ENCODE measurements around the gene EDN2. TPM values are rescaled to one million over a fixed set of nuclear protein-coding genes. Genes with fewer than 3 reads are reported as not detected.
A peak's percentile ranks its signal among the peaks of the same experiment; 100 is the strongest.

The EDN2 gene
- total and polyA plus RNA-seq, 9 donors, result 0.18 to 1.8 (median 0.29) TPM; not detected in 4

DNA sequence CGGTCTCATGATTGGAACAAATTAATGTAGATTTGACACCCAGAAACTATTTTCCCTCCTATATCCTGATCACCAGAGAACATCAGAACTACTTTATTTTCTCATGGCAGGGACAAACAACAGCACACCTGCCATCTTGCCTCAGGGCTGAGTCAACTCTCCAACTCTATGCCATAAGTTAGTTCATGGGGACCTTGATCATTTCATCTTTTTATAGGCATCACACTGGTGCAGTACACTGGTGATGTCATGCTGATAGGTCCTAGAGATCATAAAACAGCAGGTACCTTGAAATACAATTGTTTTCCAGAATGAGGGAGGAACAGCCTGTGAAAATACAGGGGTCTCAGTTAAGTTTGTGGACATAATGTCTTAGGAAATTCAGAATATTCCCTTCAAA, 45.8 kb downstream of the EDN2 start:
- Histone ChIP-seq H3K4me1 (ENCODE audit: control insufficient read depth, insufficient read depth, low read length) (peaks cover 16% of the 10 kb centered on the region), H3K36me3 (ENCODE audit: control insufficient read depth, insufficient read depth, low read length) (no peaks in the 10 kb centered on the region), H3K4me3 (ENCODE audit: low read length) (no peak overlapping the region), H3K27me3 (ENCODE audit: control insufficient read depth, insufficient read depth, low read length) (peaks cover 16% of the 10 kb centered on the region), H3K27ac (ENCODE audit: low read length) (no peak overlapping the region), H3K9me3 (replicated peaks; ENCODE audit: control insufficient read depth, low read depth, low read length) (no peaks in the 10 kb centered on the region)
- no CpG with 5 or more reads among the region's 1 CpG for WGBS (ENCODE audit: insufficient coverage)
- DNase-seq, result no peak

- H3K27me3 ChIP-seq (ENCODE audit: control insufficient read depth, insufficient read depth, low read length), result peaks cover 16% of the 10 kb centered on the region
- peaks cover 30% of the 10 kb centered on the region for H3K4me1 ChIP-seq (ENCODE audit: control insufficient read depth, insufficient read depth, low read length)
- H3K27ac ChIP-seq (ENCODE audit: low read length), result no peak overlapping the region
- H3K9me3 ChIP-seq (replicated peaks; ENCODE audit: control insufficient read depth, low read depth, low read length), result no peaks in the 10 kb centered on the region
- no peak overlapping the region for H3K4me3 ChIP-seq (ENCODE audit: low read length)
- 80% methylated on average over 2 of the region's 3 CpGs for WGBS (ENCODE audit: insufficient coverage)
- H3K36me3 ChIP-seq (ENCODE audit: control insufficient read depth, insufficient read depth, low read length), result no peaks in the 10 kb centered on the region
- no peak for DNase-seq
These were observed 47.5 kb downstream of the EDN2 start for GRCh38 chr1:41437011-41437355.

DNA sequence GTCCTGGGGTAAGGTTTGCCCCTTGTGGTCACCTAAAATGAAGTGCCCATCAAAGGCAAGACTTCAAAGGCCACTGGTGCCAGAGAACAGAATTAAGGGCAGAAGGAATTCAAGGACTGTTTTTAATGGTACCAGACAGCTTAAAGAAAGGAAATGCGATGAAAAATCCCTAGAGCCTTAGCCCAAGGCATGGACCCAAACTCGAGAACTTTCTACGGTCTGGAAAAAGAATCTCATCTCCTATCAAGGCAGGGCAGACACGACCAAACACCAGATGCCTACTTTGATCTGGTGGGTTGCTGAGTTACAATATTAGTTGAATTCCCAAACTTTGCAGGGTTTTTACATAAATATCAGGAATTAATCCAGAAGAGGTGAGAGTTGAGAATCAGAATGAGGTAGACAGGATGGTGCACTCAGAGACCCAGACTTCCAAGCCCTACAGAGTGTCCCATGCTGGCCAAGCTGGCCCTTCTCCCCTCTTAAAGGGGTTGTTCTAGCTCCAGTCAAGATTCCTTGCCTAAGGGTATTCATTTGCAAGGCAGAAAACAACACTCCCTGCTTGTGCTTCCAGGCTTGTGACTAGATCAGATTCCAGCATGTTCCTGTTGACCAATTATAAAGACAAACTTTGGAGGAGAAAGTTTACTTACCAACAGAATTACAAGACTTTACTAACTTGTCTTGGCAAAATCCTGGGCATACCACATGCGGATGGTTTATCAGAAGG, 48.0 kb downstream of the EDN2 start:
- no peak for DNase-seq
- WGBS (ENCODE audit: insufficient coverage), result 100% methylated on average over 1 of the region's 5 CpGs

GRCh38 chr1:41435570-41436178, 48.8 kb downstream of the EDN2 start:
- Histone ChIP-seq H3K27ac (ENCODE audit: low read length) (no peak overlapping the region), H3K4me1 (ENCODE audit: control insufficient read depth, insufficient read depth, low read length) (peaks cover 43% of the 10 kb centered on the region), H3K27me3 (ENCODE audit: control insufficient read depth, insufficient read depth, low read length) (peaks cover 16% of the 10 kb centered on the region), H3K36me3 (ENCODE audit: control insufficient read depth, insufficient read depth, low read length) (no peaks in the 10 kb centered on the region), H3K4me3 (ENCODE audit: low read length) (no peak overlapping the region), H3K9me3 (replicated peaks; ENCODE audit: control insufficient read depth, low read depth, low read length) (no peaks in the 10 kb centered on the region)
- WGBS (ENCODE audit: insufficient coverage), result 32% methylated on average over 5 of the region's 15 CpGs
- no peak for DNase-seq

More for the DNA sequence above, 48.0 kb downstream of the EDN2 start:
- no peaks in the 10 kb centered on the region for H3K9me3 ChIP-seq (replicated peaks; ENCODE audit: control insufficient read depth, low read depth, low read length)
- no peaks in the 10 kb centered on the region for H3K36me3 ChIP-seq (ENCODE audit: control insufficient read depth, insufficient read depth, low read length)
- H3K4me1 ChIP-seq (ENCODE audit: control insufficient read depth, insufficient read depth, low read length), result peaks cover 36% of the 10 kb centered on the region
- no peak overlapping the region for H3K4me3 ChIP-seq (ENCODE audit: low read length)
- H3K27me3 ChIP-seq (ENCODE audit: control insufficient read depth, insufficient read depth, low read length), result peaks cover 16% of the 10 kb centered on the region
- no peak overlapping the region for H3K27ac ChIP-seq (ENCODE audit: low read length)

DNA sequence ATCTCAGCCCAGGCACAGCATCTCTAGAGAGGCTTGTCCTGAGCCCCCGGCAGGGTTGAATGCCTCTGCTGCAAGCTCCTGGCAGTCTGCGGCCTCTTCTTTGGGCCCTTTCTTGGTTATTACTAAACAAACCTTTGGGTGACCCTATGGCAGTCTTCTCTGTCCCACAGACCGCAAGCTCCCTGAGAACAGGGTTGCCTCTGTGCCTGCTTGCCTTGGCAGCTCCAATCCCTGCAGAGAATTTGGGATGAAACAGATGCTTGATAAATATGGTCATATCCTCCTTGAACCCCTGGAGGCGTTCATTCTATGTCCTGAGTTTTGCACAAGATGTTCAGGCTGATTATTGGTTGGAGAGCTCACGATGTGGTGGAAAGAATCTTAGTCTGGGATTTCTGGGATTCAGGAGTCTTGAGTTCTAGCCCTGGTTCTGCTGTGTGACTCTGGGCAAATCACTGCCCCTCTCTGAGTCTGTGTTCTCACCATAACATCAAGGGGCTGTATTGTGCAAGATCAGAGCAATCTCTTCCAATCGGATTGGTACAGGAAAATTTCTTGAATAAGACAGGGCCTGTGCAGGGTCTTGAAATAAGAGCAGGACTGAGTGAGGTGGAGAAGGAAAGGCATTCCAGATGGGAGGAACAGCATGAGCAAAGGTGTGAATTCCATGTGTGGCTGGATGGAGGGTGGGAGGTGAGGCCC, 49.6 kb downstream of the EDN2 start:
- no peak overlapping the region for H3K27ac ChIP-seq (ENCODE audit: low read length)
- peaks cover 47% of the 10 kb centered on the region for H3K4me1 ChIP-seq (ENCODE audit: control insufficient read depth, insufficient read depth, low read length)
- DNase-seq, result no peak
- no peaks in the 10 kb centered on the region for H3K9me3 ChIP-seq (replicated peaks; ENCODE audit: control insufficient read depth, low read depth, low read length)
- no peak overlapping the region for H3K4me3 ChIP-seq (ENCODE audit: low read length)
- 74% methylated on average over 5 of the region's 6 CpGs for WGBS (ENCODE audit: insufficient coverage)
- peaks cover 16% of the 10 kb centered on the region for H3K27me3 ChIP-seq (ENCODE audit: control insufficient read depth, insufficient read depth, low read length)
- H3K36me3 ChIP-seq (ENCODE audit: control insufficient read depth, insufficient read depth, low read length), result no peaks in the 10 kb centered on the region

- 57% methylated on average over 5 of the region's 5 CpGs for WGBS (ENCODE audit: insufficient coverage)
- no peaks in the 10 kb centered on the region for H3K36me3 ChIP-seq (ENCODE audit: control insufficient read depth, insufficient read depth, low read length)
- H3K9me3 ChIP-seq (replicated peaks; ENCODE audit: control insufficient read depth, low read depth, low read length), result no peaks in the 10 kb centered on the region
- peaks cover 53% of the 10 kb centered on the region for H3K4me1 ChIP-seq (ENCODE audit: control insufficient read depth, insufficient read depth, low read length)
- peaks cover 18% of the 10 kb centered on the region for H3K27me3 ChIP-seq (ENCODE audit: control insufficient read depth, insufficient read depth, low read length)
- no peak for DNase-seq
- H3K27ac ChIP-seq (ENCODE audit: low read length), result no peak overlapping the region
- no peak overlapping the region for H3K4me3 ChIP-seq (ENCODE audit: low read length)
These were observed 50.2 kb downstream of the EDN2 start for GRCh38 chr1:41434306-41434705.

DNA sequence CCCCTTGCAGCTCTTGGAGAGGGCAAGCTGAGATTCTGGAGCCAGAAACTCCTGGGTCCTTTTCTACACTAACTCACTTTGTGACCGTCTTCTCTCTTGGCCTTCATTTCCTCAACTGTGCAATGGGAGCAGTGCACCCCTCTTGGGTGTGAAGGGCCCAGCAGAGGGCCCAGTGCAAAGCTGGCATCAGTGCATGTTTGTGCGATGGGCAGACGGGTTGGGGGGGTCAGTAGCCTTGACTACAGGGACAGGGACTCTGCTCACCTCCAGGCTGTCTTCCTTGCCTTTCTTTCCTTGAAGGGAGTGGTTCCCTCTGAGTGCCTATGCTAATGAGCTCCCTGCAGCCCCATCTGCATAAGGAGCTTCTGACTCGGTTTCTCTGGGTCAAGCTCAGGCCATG, 51.0 kb downstream of the EDN2 start:
- no peaks in the 10 kb centered on the region for H3K9me3 ChIP-seq (replicated peaks; ENCODE audit: control insufficient read depth, low read depth, low read length)
- H3K36me3 ChIP-seq (ENCODE audit: control insufficient read depth, insufficient read depth, low read length), result no peaks in the 10 kb centered on the region
- H3K27ac ChIP-seq (ENCODE audit: low read length), result peak overlapping the region; percentile 74
- peaks cover 18% of the 10 kb centered on the region for H3K27me3 ChIP-seq (ENCODE audit: control insufficient read depth, insufficient read depth, low read length)
- WGBS (ENCODE audit: insufficient coverage), result 83% methylated on average over 2 of the region's 4 CpGs
- H3K4me3 ChIP-seq (ENCODE audit: low read length), result no peak overlapping the region
- DNase-seq, result no peak
- peaks cover 58% of the 10 kb centered on the region for H3K4me1 ChIP-seq (ENCODE audit: control insufficient read depth, insufficient read depth, low read length)

DNA sequence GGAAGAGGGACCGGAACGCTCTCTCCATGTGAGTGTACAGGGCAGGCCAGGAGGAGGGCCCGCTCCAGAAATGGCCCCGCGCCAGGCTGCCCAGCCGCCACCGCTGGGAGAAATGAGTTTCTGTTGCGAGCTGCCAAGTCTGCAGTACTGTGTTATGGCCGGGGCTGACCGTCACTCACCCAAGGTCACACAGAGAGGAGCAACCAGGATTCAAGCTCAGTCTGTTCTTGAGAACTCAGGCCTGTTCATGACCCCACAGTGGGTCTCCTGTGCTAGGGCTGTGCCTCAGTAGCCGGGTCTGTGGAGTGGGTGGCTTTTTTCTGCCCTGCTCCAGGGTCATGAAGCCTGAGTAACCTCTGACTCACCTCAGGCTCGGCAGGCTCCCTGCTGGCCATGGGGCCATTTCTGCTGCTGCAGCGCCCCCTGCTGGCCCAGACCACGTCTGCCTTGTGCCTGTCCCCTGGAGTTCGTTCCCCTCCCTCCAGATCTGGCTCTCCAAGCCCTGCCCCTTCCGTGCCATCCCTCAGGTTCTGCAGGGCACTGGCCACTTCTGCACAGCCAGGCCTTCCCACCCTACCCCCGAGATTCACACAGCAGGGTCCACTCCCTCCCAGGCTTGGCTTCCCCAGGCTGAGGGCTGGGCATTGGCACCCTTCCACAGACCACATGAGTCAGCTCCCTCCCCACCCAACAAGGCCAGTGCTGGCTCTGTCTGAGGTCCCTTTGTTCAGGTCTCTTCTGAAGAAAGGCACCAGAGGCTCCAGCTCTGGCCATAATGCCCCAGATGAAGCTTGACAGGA, 51.8 kb downstream of the EDN2 start:
- peaks cover 18% of the 10 kb centered on the region for H3K27me3 ChIP-seq (ENCODE audit: control insufficient read depth, insufficient read depth, low read length)

DNA sequence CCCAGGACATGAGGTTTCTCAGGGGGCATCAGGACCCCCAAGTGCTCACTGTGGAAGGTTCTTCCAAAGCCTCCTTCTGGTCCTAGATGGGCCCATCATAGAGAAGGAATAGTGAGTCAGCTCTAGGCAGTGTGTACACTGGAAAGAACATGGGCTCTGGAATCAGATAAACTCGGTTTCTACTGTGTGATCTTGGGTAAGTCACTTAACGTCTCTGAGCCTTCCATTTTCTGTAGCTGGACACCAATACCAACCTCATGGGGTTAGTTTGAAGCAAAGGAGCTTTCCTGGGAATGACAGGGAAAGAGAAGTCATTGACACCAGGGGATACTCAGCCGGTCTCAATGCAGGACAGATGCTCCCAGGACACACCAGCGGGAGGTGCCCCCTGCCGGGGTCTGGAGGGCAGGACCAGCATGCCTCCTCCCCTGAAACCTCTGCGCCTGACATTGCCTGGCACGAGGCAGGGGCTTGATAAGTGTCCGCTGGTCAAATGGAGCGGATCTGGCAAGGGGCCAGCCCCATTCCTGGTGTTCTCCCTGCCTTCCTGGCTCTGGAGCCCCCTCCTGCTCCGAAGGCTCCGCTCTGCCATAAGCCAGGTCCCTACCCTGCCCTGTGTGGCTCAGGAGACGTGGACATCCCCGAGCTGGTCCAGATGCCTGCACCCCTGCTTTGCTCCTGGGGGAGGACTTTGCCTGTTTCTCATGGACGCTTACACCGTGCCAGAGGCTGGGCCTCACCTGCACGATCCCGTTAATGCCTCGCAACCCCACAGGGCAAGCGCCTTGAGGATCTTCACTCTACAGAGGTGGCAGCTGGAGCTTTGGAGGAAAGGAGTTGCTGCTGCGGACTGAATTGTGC, 52.8 kb downstream of the EDN2 start:
- Histone ChIP-seq H3K27ac (ENCODE audit: low read length) (no peak overlapping the region), H3K4me3 (ENCODE audit: low read length) (no peak overlapping the region), H3K36me3 (ENCODE audit: control insufficient read depth, insufficient read depth, low read length) (no peaks in the 10 kb centered on the region), H3K27me3 (ENCODE audit: control insufficient read depth, insufficient read depth, low read length) (peaks cover 14% of the 10 kb centered on the region), H3K4me1 (ENCODE audit: control insufficient read depth, insufficient read depth, low read length) (peaks cover 76% of the 10 kb centered on the region), H3K9me3 (replicated peaks; ENCODE audit: control insufficient read depth, low read depth, low read length) (no peaks in the 10 kb centered on the region)
- DNase-seq, result no peak
- 70% methylated on average over 14 of the region's 20 CpGs for WGBS (ENCODE audit: insufficient coverage)

More for the DNA sequence above, 51.8 kb downstream of the EDN2 start:
- WGBS (ENCODE audit: insufficient coverage), result 28% methylated on average over 13 of the region's 17 CpGs
- H3K4me1 ChIP-seq (ENCODE audit: control insufficient read depth, insufficient read depth, low read length), result peaks cover 66% of the 10 kb centered on the region
- H3K27ac ChIP-seq (ENCODE audit: low read length), result peak overlapping the region; percentile 74
- peak; percentile 81 for DNase-seq
- no peaks in the 10 kb centered on the region for H3K9me3 ChIP-seq (replicated peaks; ENCODE audit: control insufficient read depth, low read depth, low read length)
- no peaks in the 10 kb centered on the region for H3K36me3 ChIP-seq (ENCODE audit: control insufficient read depth, insufficient read depth, low read length)
- H3K4me3 ChIP-seq (ENCODE audit: low read length), result no peak overlapping the region
